Suppressor macrophage treated with lipopolysaccharide for 4 hours (primary cell): ENCODE data around the gene IDH1.
A peak's percentile ranks its signal among the peaks of the same experiment; 100 is the strongest.
"Not testable (repeated sequence)": the region's sequence is repeated elsewhere in the genome, so short reads cannot be mapped to it uniquely, and the experiment has no call there.

ENCODE experiments used
- DNase-seq: peaks from one replicate; pipeline ENCODE4 v3.0.0-alpha.2; 2020

Gene IDH1

DNA sequence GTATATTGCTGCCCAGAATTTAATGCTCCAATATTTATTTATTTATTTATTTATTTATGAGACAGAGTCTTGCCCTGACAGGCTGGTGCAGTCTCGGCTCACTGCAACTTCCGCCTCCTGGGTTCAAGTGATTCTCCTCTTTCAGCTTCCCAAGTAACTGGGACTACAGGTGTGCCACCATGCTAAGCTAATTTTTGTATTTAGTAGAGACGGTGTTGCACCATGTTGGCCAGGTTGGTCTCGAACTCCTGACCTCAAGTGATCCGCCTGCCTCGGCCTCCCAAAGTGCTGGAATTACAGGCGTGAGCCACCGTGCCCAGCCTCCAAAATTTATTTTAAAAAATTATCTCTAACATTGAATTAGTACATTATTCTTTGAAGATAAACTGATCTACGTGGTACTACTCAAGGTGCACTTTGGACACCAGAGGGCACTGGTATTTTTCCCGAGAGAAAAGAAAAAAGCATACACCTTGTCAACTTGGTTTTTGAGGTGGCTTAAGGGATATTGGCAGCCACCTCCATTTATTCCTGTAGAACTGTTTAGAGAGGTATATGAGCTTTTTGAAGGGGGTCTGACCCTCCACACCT lies 1.4 kb upstream of the IDH1 start:
- no peak for DNase-seq

DNA sequence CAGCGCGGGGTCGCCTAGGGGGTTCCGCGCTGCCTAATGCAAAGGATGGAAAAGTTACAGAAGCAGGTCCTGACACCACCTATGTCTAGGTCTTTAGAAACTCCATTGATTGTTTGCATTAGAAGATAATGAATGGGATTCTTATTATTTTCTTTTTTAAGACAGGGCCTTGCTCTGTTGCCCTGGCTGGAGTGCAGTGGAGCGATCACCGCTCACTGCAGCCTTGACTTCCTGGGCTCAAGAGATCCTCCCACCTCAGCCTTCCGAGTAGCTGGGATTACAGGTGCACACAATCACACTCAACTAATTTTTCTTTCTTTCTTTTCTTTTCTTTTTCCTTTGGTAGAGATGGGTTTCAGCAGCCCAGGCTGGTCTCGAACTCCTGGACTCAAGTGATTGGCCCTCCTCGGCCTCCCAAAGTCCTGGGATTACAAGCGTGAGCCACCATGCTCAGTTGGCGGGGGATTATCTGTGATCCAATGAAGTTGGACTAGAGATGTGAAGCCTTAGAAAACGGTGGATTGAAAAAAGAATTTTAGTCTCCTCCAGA lies 761 bp upstream of the IDH1 start:
- DNase-seq = no peak

DNA sequence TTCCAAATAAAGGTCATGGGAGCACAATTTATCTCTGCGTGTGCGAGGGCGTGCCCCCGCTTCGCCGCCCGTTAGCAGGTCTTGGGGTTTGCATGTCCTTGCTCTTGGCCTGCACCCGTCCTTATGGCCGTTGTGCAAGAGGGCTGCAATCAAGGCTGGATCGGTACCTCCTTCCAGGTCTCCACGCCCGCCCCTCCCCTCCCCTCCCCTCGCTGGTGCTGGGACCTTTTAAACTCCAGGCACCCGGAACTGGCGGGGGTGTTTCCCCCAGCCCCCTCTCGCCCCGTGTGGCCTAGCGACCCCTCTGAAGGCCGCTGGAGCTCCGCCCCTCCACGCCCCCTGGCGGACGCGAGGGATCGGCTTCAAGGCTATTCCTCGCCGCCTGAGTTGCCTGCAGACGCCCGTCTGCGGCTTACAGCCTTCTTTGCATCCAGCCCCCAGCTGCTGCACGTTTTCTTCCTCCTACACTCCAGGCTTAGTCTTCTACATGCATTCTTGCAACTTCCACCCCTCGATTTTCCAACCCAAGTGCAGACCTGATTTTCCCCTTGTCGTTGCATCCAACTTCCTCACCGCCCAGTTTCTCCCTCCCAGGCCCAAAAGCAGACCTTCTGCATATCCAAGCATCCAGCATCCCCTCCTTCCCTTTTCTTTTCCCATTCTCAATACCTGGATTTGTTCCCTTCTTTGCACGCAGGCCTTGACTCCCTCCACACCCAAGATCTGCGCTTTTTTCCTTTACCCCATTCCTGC lies 577 bp downstream of the IDH1 start:
- peak; percentile 83 for DNase-seq

DNA sequence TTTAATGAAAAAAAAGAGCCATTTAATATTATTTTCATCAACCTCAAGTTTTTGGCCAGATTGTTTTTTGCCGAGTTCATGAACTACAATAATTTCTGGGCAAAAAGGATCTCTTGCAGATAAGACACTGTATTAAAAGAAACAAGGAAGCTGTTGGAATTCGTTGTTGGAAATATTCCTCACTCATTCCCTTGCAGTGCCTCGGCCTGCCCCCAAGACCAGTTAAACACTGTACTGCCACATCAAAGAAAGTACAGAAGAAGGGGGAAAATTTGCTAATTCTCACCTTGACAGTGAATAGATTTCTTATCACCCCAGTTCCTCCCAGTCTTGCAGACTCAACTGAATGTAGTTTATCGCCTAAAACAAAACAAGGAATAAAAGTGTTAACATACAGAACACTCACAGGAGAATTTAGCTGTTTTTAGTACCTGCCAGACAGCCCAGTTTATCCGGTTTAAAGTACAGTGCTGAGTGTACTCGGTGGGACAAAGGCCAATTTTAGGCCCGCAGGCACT lies 1.2 kb downstream of the IDH1 start:
- no peak for DNase-seq

DNA sequence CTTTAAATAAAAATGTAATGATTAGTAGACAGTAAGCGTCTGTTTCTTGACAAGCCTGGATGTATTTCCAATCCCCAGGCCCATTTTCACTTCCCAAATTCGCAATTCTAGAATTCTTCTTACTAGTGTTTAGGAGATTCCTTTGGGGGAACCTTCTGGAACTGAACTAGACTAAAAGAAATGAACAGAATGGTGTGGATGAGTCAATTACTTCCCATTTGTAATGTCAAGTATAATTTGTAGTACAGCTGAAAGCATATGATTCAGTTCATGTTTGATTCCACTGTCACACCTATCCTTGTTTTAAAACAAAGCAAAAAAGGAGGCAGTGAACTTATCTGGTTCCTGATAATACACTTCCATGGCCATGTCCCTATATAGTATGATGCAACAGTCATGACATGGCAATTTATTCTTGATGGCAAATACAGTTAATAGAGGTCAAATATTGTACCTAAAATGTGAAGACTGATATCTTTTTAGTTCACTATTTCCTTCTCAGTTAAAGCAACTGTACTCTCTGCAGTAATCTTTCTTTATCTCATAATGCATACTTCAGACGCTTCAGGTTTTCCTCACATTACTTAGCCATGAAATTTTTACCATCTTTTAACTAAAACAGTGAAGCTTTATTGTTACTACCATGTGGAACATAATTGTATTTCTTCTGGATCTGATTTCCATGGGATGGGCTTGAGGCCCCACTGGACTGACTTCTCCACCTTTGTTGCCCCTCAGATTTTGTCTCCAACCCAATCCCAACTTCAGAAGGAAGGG lies 2.0 kb downstream of the IDH1 start:
- peak; percentile 69 for DNase-seq

DNA sequence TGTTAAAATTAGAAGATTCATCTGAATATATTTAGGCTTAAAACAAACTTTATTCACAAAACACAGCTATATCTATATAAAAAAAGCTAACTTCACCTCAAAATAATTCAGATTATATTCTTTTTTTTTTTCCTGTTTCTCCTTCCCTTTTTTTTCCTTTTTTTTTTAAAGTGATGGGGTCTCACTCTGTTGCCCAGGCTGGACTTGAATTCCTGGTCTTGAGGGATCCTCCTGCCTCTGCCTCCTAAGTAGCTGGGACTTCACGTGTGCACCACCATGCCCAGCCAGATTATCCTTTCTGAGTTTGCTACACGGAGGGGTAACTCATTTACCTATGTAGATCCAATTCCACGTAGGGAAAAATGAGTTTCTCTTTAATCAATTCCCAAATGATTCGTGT lies 3.8 kb downstream of the IDH1 start:
- DNase-seq = no peak

DNA sequence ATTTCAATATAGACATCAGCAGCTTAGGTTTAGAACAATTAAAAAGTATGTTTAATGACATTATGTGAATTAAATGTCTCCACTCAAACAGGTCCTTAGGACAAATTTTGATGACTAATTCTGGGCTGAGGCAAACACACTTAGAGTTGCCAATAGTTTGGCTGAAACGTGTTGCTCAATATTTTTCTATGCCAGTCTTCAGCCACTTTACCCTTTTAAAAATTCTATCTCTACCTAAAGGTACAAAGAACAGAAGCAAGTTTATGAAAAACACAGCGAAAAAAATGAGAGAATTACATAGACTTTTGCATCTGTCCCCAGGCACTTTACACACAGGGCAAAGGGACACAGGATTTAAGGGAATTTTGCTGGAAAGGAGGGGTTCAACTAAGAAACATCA lies 4.5 kb downstream of the IDH1 start:
- DNase-seq = peak; percentile 52

DNA sequence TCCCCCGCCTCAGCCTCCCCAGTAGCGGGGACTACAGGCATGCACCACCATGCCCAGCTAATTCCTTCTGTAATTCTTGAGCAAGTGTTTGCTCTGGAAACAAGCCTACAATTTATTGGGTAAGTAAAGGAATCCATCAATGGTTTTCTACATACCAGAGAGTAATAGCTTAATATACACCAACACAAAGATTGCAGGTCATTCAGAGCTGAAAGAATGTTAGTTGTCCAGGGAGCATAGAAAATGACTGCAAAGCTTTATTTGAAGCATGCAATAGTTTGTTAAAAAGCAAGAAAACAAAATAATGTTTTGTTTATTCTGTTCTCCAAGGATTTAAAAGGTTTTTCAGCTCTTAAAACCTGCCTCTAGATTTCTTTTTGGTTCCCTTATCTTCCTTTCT lies 5.6 kb downstream of the IDH1 start:
- no peak for DNase-seq

DNA sequence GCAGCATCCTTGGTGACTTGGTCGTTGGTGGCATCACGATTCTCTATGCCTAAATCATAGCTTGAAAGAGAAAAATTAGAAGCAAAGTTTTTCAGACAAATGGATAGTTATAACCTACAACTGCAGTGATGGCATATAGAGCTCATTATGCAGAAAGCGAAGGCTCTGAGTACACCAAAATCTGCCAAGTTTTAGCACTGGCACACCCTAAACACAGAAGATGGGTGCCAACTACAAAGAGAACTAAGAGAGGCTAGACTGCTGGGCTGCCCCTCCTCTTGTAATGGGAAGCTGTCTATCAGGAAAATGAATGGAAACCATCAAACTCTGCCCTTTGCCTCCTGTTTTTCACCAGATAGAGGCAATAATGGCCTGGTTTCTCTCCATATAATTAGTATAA lies 6.3 kb downstream of the IDH1 start:
- no peak for DNase-seq

DNA sequence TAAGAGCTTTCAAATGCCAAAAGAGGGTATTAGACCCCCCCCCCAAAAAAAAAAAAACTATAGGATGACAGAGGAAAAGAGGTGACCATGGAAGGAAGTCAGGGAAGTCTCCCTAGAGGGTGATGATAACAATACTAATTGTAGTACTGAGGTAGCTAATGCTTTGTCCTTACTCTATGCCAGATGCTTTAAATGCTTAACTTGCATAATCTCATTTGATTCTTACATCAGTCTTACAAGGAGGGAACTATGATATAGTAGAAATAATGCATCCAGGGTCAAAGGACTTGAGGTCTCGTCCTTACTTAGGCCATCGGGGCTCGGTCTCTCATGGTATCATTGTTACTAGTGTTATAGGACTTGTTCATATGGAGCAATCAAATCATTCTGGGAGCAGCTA lies 9.1 kb downstream of the IDH1 start:
- DNase-seq = no peak

DNA sequence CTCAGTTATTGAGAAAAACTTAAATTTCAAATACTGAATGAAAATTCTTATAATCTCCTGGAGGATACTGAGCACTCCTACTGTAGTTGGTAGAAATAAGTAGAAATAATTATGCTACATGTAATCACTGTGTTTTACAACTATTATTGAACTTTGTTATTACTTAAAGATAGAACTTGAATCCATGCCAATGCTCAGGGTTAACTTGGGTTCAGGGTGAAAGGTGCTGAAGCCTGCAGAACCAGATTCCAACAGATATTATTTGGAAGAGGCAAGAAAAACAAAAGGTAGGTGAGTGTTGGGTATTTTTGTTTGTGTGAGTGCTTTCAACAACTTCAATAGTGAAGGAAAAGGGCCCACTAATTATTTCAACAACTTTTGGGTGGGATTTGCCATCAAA lies 10.4 kb downstream of the IDH1 start:
- DNase-seq = no peak

DNA sequence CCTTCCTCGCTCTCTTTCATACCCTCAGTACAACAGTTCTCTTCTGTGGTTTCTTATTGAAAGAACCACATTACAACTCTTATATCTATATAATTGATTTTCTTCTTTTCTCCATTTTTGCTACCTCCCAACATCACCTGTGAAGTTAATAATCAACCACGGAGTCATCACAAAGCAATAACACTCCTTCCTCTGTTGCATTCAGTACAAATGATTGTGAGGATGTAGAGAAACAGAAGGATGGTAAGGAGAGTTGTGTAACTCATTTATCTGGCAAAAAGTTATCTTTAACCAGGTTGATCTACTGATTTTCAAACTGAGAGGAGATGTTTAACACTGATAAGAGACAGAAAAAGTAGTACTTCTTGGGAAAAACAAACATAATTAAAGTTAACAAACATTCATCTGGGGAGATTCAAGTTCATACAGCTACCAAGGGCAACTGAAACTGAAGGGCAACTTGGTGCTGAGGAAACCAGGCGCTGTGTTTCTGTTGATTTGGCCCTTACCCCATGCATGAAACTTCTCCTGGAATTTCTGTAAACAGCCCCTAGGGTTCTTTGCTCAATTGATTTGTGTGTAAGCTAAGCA lies 14.2 kb downstream of the IDH1 start:
- no peak for DNase-seq

DNA sequence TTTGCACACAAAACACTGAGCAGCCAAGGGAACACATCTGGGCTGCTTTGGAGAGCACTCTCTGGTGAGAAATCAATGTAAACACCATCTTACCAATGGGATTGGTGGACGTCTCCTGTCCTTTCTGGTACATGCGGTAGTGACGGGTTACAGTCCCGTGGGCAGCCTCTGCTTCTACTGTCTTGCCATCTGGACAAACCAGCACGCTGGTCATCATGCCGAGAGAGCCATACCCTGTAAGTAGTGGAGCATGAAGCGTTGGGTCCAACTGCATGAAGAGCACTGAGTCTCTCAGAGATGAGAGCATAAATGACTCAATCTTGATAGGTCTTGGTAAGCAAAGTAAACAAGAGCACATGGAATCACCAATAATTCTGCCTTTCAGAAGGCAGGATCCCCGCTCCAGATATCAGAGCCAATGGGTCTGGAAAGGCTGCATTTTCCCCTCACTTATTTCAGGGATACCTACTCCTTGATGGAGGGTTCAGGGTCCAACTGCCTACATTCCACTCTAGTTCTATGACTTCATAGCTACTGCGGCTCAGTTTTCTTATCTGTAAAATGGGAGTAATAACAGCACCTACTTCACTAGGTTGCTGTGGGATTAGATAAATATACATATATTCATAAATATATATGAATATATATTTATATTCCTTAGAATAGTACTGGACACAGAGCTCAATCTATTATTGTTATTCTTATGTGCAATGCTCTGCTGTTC lies 14.9 kb downstream of the IDH1 start:
- no peak for DNase-seq

DNA sequence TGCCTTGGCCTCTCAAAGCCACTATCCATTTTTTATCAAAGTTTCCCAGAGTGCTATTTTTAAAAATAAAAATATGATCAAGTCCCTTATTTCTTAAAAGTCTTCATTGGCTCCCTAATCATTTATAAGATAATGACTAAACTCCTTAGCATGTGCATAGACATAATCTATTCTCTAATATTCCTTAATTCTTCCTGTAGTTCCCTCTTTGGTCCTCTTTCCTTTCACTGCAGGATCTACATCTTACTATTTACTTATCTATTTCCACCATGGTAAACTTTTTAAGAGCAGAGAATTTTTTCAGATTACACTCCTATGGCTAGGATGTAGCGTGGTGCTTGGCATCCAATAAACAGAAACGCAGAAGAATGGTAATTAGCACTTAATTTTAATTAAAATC lies 19.0 kb downstream of the IDH1 start:
- no peak for DNase-seq

DNA sequence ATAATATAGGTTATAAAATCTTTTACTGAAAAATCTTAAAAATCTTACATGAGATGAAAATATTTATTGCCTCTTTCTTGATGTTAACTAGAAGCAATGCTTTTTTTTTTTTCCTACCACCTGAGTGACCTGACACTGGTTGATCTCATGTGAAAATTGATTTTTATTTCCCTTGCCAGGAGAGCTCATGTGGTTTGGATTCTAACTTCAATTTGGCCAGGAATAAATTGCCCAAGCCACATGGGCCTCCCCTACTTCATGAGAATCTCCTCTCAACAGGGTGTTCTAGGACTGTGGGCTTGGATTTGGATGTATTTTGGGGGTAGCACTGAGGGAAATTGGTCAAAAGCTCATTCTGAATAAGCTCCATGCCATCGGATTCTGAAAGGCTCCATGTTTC lies 20.1 kb downstream of the IDH1 start:
- DNase-seq = no peak

DNA sequence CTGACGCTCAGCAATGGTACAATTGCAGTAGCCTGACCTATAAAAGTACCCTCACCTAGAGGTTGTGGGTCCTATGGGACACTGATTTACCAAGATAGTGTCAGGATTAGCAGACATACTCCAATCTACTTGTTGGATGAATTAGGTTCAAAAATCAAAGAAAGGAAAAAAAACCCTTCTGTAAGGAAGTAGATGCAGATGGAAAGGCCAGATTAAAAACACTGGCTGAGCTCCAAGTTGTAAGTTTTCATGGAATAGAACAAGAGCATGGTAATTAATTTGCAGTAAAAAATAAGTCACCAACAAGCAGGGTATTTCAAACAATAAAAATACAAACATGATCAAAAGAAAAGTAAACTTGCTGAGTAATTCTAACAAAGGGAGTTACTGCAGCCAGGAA lies 26.4 kb downstream of the IDH1 start:
- no peak for DNase-seq

DNA sequence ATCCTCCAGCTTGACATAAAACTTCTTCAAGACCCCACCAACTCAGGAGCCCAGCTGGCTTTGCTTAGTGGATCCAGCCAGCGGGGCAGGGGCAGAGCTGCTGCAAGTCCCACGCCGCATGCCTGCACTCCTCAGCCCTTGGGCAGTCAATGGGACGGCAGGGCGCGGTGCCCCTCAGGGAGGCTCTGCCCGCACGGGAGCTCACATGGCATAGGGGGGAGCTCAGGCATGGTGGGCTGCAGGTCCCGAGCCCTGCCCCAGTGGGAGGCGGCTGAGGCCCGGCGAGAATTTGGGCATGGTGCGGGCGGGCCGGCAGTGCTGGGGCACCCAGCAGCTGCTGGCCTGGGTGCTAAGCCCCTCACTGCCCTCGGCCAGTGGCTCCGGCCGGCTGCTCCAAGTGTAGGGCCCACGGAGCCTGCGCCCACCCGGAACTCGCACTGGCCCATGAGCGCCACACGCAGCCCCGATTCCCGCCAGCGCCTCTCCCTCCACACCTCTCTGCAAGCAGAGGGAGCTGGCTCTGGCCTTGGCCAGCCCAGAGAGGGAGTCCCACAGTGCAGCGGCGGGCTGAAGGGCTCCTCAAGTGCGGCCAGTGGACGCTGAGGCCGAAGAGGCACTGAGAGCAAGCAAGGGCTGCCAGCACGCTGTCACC lies 27.2 kb downstream of the IDH1 start:
- DNase-seq = no peak

DNA sequence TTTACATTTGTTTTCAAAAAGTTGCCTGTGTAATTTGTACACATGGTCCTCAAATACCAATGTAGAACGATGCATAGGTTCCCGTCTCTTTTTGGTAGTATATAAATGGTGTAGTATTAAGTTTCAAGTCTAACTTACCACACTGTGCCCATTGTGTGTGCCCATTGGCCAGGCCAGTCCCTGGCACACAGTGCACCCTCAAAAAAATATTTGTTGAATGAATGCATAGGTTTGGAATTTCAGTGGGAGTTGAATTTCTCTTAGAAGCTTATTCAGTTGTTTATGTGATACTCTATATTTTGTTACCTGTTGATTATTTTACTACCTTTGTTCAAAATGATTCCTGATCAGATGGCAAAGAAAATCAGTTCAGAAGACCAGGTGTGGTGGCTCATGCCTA lies 30.1 kb downstream of the IDH1 start:
- no peak for DNase-seq

DNA sequence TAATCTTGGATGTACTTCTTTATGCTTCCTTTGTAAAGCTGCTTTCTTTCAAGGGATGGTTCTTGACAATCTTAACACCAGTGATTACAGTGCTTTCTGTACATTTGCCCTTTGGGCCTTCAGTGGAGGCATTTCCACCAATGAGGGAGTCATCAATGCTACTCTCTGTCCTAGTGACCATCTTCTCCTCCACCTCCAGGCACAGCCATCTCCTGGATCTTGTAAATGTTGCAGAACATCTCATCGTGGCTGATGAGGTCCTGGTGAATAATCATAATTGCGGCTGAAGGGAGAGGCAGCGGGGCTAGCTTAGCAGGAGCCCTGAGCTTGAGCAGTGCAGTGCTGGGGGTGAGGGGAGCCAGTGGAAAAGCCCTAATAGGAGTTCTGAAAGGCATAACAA lies 32.5 kb downstream of the IDH1 start:
- DNase-seq = peak; percentile 9

DNA sequence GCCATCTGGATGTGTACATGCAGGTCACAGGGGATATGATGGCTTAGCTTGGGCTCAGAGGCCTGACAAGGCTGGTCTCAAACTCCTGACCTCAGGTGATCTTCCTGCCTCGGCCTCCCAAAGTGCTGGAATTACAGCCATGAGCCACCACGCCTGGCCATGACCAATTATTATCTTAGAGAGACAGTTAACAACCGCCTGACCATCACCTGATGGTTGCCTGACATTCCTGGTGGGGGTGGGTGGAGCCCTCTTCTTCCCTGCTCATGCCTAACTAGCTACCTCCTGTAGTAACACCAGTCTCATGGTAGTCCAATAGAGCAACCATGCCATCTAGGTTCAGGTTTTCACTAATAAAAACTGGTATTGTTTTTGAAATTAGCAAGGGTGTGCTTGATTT lies 33.0 kb downstream of the IDH1 start:
- DNase-seq = not testable (repeated sequence)

DNA sequence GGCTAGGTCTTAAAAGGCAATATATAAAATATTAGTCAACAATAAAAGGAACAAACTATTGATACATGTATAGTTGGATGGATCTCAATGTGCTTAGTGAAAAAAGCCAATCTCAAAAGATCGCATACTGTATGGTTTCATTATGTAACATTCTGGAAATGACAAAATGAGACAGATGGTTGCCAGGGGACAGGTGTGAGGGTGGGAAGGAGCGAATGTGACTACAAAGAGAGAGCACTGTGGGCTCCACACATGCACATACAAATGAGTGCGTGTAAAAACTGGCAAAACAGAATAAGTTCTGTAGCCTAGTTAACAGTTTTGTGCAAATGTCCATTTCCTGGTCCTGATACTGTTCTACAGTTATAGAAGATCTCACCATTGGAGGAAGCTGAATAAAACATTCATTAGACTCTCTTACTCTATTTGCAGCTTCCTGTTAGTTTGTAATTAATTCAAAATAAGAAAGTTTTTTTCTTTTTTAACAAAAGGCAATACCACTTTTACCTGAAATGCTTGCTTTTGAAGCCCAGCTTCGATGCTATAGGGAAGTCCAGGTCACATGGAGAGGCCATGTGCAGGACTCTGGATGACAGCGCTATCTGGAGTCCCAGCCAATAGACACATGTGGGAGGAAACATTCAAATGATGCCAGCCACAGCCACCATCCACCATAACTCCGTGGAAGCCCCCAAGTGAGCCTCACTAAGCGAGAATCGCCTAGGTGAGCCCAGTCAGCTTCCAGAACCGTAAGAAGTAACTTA lies 44.0 kb downstream of the IDH1 start:
- DNase-seq = no peak
